Vagina (tissue), 2 donors: Measurements from ENCODE around the gene ATP8B3. TPM values are rescaled to one million over a fixed set of nuclear protein-coding genes. Genes with fewer than 3 reads are reported as not detected.
A peak's percentile ranks its signal among the peaks of the same experiment; 100 is the strongest.

ENCODE experiments used
- DNase-seq, 2 donors: peaks; one replicate each; pipeline ENCODE4 v3.0.0-alpha.2; 2017; ENCODE audit errors: extremely low spot score in 2 of 2
- H3K27ac ChIP-seq: fragments of 200-600 bp; sonication (generic); one replicate; pipeline ENCODE4 v1.5.1; 2019
- H3K27me3 ChIP-seq: fragments of 200-600 bp; sonication (generic); one replicate; pipeline ENCODE4 v1.5.1; 2019
- H3K36me3 ChIP-seq, 2 donors: fragments of 200-600 bp; sonication (generic); one replicate each; pipeline ENCODE4 v1.5.1; 2017 to 2019
- H3K4me1 ChIP-seq: fragments of 200-600 bp; sonication (generic); one replicate; pipeline ENCODE4 v1.5.1; 2019
- H3K4me3 ChIP-seq, 2 donors: fragments of 200-600 bp; sonication (generic); 1 replicate in 1 of 2; 2 replicates in 1 of 2; pipeline ENCODE4 v1.5.1; 2016 to 2019
- H3K9me3 ChIP-seq: fragments of 200-600 bp; sonication (generic); one replicate; pipeline ENCODE4 v1.5.1; 2019
- CTCF ChIP-seq, 3 experiments: fragments of 450-650 bp in 2 of 3; fragments of 200-600 bp in 1 of 3; sonication (generic) in 1 of 3; IDR thresholded peaks; one replicate each; pipeline ENCODE4 v1.5.1; 2017 to 2019; ENCODE audit warnings: antibody characterized with exemption in 3 of 3, mild to moderate bottlenecking in 2 of 3, moderate library complexity in 2 of 3
- POLR2A ChIP-seq, 2 donors: fragments of 450-650 bp; IDR thresholded peaks; one replicate each; pipeline ENCODE4 v1.6.1; 2017; ENCODE audit warnings: antibody characterized with exemption in 2 of 2, mild to moderate bottlenecking in 2 of 2, moderate library complexity in 2 of 2
- POLR2AphosphoS5 ChIP-seq, 2 donors: sonication (generic); formaldehyde crosslinking; IDR thresholded peaks; one replicate each; pipeline ENCODE4 v1.9.0; 2017; ENCODE audit warnings: antibody characterized with exemption in 2 of 2, mild to moderate bottlenecking in 2 of 2, low read depth in 1 of 2; ENCODE audit not compliant: insufficient read depth in 1 of 2
- intact Hi-C: fragments of 100-400 bp; cut with DNase I; formaldehyde crosslinking; loops from one replicate; pipeline ENCODE4 v1.15.1; 2023
- total RNA-seq: library from RNA; depleted of rRNA; stranded (reverse); fragments of >200 nt; gene quantifications from one replicate; pipeline ENCODE4 v1.2.3, GENCODE V29; 2016

Gene ATP8B3
- total RNA-seq, 1 donor from 2014 or later = 3.2 TPM

- Histone ChIP-seq H3K36me3 (peaks cover 0 to 21% of the 10 kb centered on the region in 2 donors), H3K4me1 (peaks cover 26% of the 10 kb centered on the region), H3K9me3 (no peaks in the 10 kb centered on the region), H3K27ac (peak overlapping the region; percentile 86), H3K27me3 (no peaks in the 10 kb centered on the region), H3K4me3 (peak overlapping the region; percentile 50 to 52)
- no peak for TF ChIP-seq CTCF (IDR thresholded peaks at IDR 0.05)
- TF ChIP-seq POLR2A (IDR thresholded peaks at IDR 0.05) = no peak
- TF ChIP-seq POLR2AphosphoS5 (IDR thresholded peaks at IDR 0.05; ENCODE audit: insufficient read depth in 1 of 2, low read depth in 1 of 2) = peak; percentile 34 to 46
- DNase-seq = no peak
- intact Hi-C loops = no loop called here
Measured at GRCh38 chr19:1811472-1811894, 593 bp downstream of the ATP8B3 start.

GRCh38 chr19:1810439-1811160 is 1.5 kb downstream of the ATP8B3 start:
- no peak for TF ChIP-seq CTCF (IDR thresholded peaks at IDR 0.05)
- TF ChIP-seq POLR2AphosphoS5 (IDR thresholded peaks at IDR 0.05; ENCODE audit: insufficient read depth in 1 of 2, low read depth in 1 of 2) = no peak
- TF ChIP-seq POLR2A (IDR thresholded peaks at IDR 0.05) = no peak
- H3K27ac ChIP-seq = peak overlapping the region; percentile 86
- H3K36me3 ChIP-seq = peaks cover 0 to 12% of the 10 kb centered on the region in 2 donors
- intact Hi-C loops = no loop called here
- H3K4me1 ChIP-seq = peaks cover 26% of the 10 kb centered on the region
- H3K27me3 ChIP-seq = no peaks in the 10 kb centered on the region
- DNase-seq = no peak
- H3K9me3 ChIP-seq = no peaks in the 10 kb centered on the region
- no peak overlapping the region for H3K4me3 ChIP-seq

DNA sequence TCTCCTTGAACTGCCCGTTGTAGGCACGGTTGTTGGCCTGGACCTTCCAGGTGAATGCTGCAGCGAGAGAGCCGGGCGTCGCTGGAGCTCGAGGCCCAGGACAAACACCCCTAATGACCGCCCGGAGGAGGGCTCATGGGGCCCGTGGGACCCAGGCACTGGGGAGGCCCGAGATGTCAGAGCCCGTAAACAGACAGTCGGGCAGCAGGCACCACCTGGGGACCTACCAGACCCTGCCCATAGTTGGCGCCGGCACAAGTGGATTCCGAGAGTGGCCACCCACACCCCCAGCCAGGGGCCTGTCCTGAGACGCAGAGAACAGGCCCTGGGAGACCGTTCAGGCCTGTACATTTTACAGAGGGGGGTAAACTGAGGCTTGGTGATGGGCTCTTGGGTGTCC is 2.4 kb downstream of the ATP8B3 start:
- intact Hi-C loops = no loop called here
- no peak for DNase-seq
- no peak overlapping the region for H3K4me3 ChIP-seq
- peaks cover 26% of the 10 kb centered on the region for H3K4me1 ChIP-seq
- H3K27me3 ChIP-seq = no peaks in the 10 kb centered on the region
- peaks cover 0 to 3% of the 10 kb centered on the region in 2 donors for H3K36me3 ChIP-seq
- H3K9me3 ChIP-seq = no peaks in the 10 kb centered on the region
- H3K27ac ChIP-seq = no peak overlapping the region
- no peak for TF ChIP-seq POLR2AphosphoS5 (IDR thresholded peaks at IDR 0.05; ENCODE audit: insufficient read depth in 1 of 2, low read depth in 1 of 2)
- no peak for TF ChIP-seq POLR2A (IDR thresholded peaks at IDR 0.05)
- no peak for TF ChIP-seq CTCF (IDR thresholded peaks at IDR 0.05)

DNA sequence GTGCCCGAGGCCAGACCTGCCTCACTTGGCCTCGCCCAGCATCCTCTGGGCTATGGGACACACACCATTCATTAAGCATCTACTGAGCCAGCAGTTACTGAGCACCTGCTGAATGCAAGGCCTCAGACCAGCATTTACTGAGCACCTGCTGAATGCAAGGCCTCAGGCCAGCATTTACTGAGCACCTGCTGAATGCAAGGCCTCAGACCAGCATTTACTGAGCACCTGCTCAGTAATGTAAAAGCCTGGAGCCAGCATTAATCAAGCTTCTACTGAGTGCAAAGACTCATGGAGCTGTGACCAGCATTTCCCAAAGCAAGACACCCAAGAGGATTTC is 3.7 kb downstream of the ATP8B3 start:
- TF ChIP-seq CTCF (IDR thresholded peaks at IDR 0.05) (no peak), POLR2A (IDR thresholded peaks at IDR 0.05) (no peak), POLR2AphosphoS5 (IDR thresholded peaks at IDR 0.05; ENCODE audit: insufficient read depth in 1 of 2, low read depth in 1 of 2) (no peak)
- intact Hi-C loops = no loop called here

GRCh38 chr19:1807695-1808394 is 4.2 kb downstream of the ATP8B3 start:
- TF ChIP-seq POLR2AphosphoS5 (IDR thresholded peaks at IDR 0.05; ENCODE audit: insufficient read depth in 1 of 2, low read depth in 1 of 2) (peak in 1 of 2 donors; percentile 45), CTCF (IDR thresholded peaks at IDR 0.05) (no peak), POLR2A (IDR thresholded peaks at IDR 0.05) (no peak)
- Histone ChIP-seq H3K27ac (no peak overlapping the region), H3K27me3 (no peaks in the 10 kb centered on the region), H3K4me3 (no peak overlapping the region), H3K9me3 (no peaks in the 10 kb centered on the region), H3K36me3 (no peaks in the 10 kb centered on the region), H3K4me1 (peaks cover 18% of the 10 kb centered on the region)
- no peak for DNase-seq
- intact Hi-C loops = no loop called here

More for the DNA sequence above, 3.7 kb downstream of the ATP8B3 start:
- Histone ChIP-seq H3K27ac (no peak overlapping the region), H3K27me3 (no peaks in the 10 kb centered on the region), H3K36me3 (no peaks in the 10 kb centered on the region), H3K9me3 (no peaks in the 10 kb centered on the region), H3K4me3 (no peak overlapping the region), H3K4me1 (peaks cover 24% of the 10 kb centered on the region)
- DNase-seq = no peak
